ENCODE results near the gene ISOC1.
A peak's percentile ranks its signal among the peaks of the same experiment; 100 is the strongest.

Gene ISOC1

GRCh38 chr5:129069292-129069691 is 25.3 kb upstream of the ISOC1 start:
- H3K9ac ChIP-seq (ENCODE audit: low read depth, low read length), result no peak overlapping the region
- no peaks in the 10 kb centered on the region for H3K4me1 ChIP-seq (ENCODE audit: insufficient read depth, low read length)
- no CpG with 5 or more reads among the region's 2 CpGs for WGBS

GRCh38 chr5:129073111-129073510 is 21.4 kb upstream of the ISOC1 start:
- H3K27ac ChIP-seq (ENCODE audit: low read depth, low read length), result no peak overlapping the region
- WGBS, result 88% methylated on average over 2 of the region's 3 CpGs
- H3K4me3 ChIP-seq (ENCODE audit: low read length), result no peak overlapping the region
- no peaks in the 10 kb centered on the region for H3K27me3 ChIP-seq (ENCODE audit: insufficient read depth, low read length)
- no peaks in the 10 kb centered on the region for H3K9me3 ChIP-seq (ENCODE audit: insufficient read depth, low read depth, low read length)
- H3K36me3 ChIP-seq (ENCODE audit: insufficient read depth, low read length), result no peaks in the 10 kb centered on the region
- no peak overlapping the region for H3K9ac ChIP-seq (ENCODE audit: low read depth, low read length)
- no peaks in the 10 kb centered on the region for H3K4me1 ChIP-seq (ENCODE audit: insufficient read depth, low read length)

More at GRCh38 chr5:129069292-129069691, 25.3 kb upstream of the ISOC1 start:
- Histone ChIP-seq H3K27ac (ENCODE audit: low read depth, low read length) (no peak overlapping the region), H3K4me3 (ENCODE audit: low read length) (no peak overlapping the region), H3K27me3 (ENCODE audit: insufficient read depth, low read length) (no peaks in the 10 kb centered on the region), H3K9me3 (ENCODE audit: insufficient read depth, low read depth, low read length) (no peaks in the 10 kb centered on the region), H3K36me3 (ENCODE audit: insufficient read depth, low read length) (no peaks in the 10 kb centered on the region)

GRCh38 chr5:129074903-129075302 is 19.6 kb upstream of the ISOC1 start:
- H3K4me3 ChIP-seq (ENCODE audit: low read length), result no peak overlapping the region
- 91% methylated on average over 2 of the region's 4 CpGs for WGBS
- H3K27me3 ChIP-seq (ENCODE audit: insufficient read depth, low read length), result no peaks in the 10 kb centered on the region
- H3K36me3 ChIP-seq (ENCODE audit: insufficient read depth, low read length), result no peaks in the 10 kb centered on the region
- H3K9me3 ChIP-seq (ENCODE audit: insufficient read depth, low read depth, low read length), result no peaks in the 10 kb centered on the region
- no peak overlapping the region for H3K9ac ChIP-seq (ENCODE audit: low read depth, low read length)
- H3K4me1 ChIP-seq (ENCODE audit: insufficient read depth, low read length), result no peaks in the 10 kb centered on the region
- no peak overlapping the region for H3K27ac ChIP-seq (ENCODE audit: low read depth, low read length)

GRCh38 chr5:129077433-129078075 is 17.0 kb upstream of the ISOC1 start:
- 97% methylated on average over 3 of the region's 3 CpGs for WGBS
- Histone ChIP-seq H3K36me3 (ENCODE audit: insufficient read depth, low read length) (no peaks in the 10 kb centered on the region), H3K4me3 (ENCODE audit: low read length) (no peak overlapping the region), H3K27ac (ENCODE audit: low read depth, low read length) (no peak overlapping the region), H3K4me1 (ENCODE audit: insufficient read depth, low read length) (no peaks in the 10 kb centered on the region), H3K27me3 (ENCODE audit: insufficient read depth, low read length) (no peaks in the 10 kb centered on the region), H3K9ac (ENCODE audit: low read depth, low read length) (no peak overlapping the region), H3K9me3 (ENCODE audit: insufficient read depth, low read depth, low read length) (no peaks in the 10 kb centered on the region)

GRCh38 chr5:129078247-129078646 is 16.3 kb upstream of the ISOC1 start:
- Histone ChIP-seq H3K27me3 (ENCODE audit: insufficient read depth, low read length) (no peaks in the 10 kb centered on the region), H3K4me3 (ENCODE audit: low read length) (no peak overlapping the region), H3K27ac (ENCODE audit: low read depth, low read length) (no peak overlapping the region), H3K9ac (ENCODE audit: low read depth, low read length) (no peak overlapping the region), H3K4me1 (ENCODE audit: insufficient read depth, low read length) (no peaks in the 10 kb centered on the region), H3K9me3 (ENCODE audit: insufficient read depth, low read depth, low read length) (no peaks in the 10 kb centered on the region), H3K36me3 (ENCODE audit: insufficient read depth, low read length) (no peaks in the 10 kb centered on the region)
- 100% methylated on average over 1 of the region's 1 CpG for WGBS

- Histone ChIP-seq H3K27ac (ENCODE audit: low read depth, low read length) (no peak overlapping the region), H3K27me3 (ENCODE audit: insufficient read depth, low read length) (no peaks in the 10 kb centered on the region), H3K4me1 (ENCODE audit: insufficient read depth, low read length) (no peaks in the 10 kb centered on the region), H3K36me3 (ENCODE audit: insufficient read depth, low read length) (no peaks in the 10 kb centered on the region), H3K9me3 (ENCODE audit: insufficient read depth, low read depth, low read length) (no peaks in the 10 kb centered on the region), H3K9ac (ENCODE audit: low read depth, low read length) (no peak overlapping the region), H3K4me3 (ENCODE audit: low read length) (no peak overlapping the region)
- 62% methylated on average over 3 of the region's 3 CpGs for WGBS
Measured at GRCh38 chr5:129078660-129079059, 15.9 kb upstream of the ISOC1 start.

GRCh38 chr5:129079496-129079895 is 15.1 kb upstream of the ISOC1 start:
- no peak overlapping the region for H3K9ac ChIP-seq (ENCODE audit: low read depth, low read length)
- H3K27me3 ChIP-seq (ENCODE audit: insufficient read depth, low read length), result no peaks in the 10 kb centered on the region
- H3K4me1 ChIP-seq (ENCODE audit: insufficient read depth, low read length), result no peaks in the 10 kb centered on the region
- H3K9me3 ChIP-seq (ENCODE audit: insufficient read depth, low read depth, low read length), result no peaks in the 10 kb centered on the region
- no peak overlapping the region for H3K27ac ChIP-seq (ENCODE audit: low read depth, low read length)
- H3K36me3 ChIP-seq (ENCODE audit: insufficient read depth, low read length), result no peaks in the 10 kb centered on the region
- H3K4me3 ChIP-seq (ENCODE audit: low read length), result no peak overlapping the region

- Histone ChIP-seq H3K36me3 (ENCODE audit: insufficient read depth, low read length) (no peaks in the 10 kb centered on the region), H3K27me3 (ENCODE audit: insufficient read depth, low read length) (no peaks in the 10 kb centered on the region), H3K4me1 (ENCODE audit: insufficient read depth, low read length) (no peaks in the 10 kb centered on the region), H3K9ac (ENCODE audit: low read depth, low read length) (no peak overlapping the region), H3K27ac (ENCODE audit: low read depth, low read length) (no peak overlapping the region), H3K9me3 (ENCODE audit: insufficient read depth, low read depth, low read length) (no peaks in the 10 kb centered on the region), H3K4me3 (ENCODE audit: low read length) (no peak overlapping the region)
- 98% methylated on average over 6 of the region's 7 CpGs for WGBS
Measured at GRCh38 chr5:129080766-129081165, 13.8 kb upstream of the ISOC1 start.

- Histone ChIP-seq H3K36me3 (ENCODE audit: insufficient read depth, low read length) (no peaks in the 10 kb centered on the region), H3K27me3 (ENCODE audit: insufficient read depth, low read length) (no peaks in the 10 kb centered on the region), H3K9ac (ENCODE audit: low read depth, low read length) (no peak overlapping the region), H3K9me3 (ENCODE audit: insufficient read depth, low read depth, low read length) (no peaks in the 10 kb centered on the region), H3K27ac (ENCODE audit: low read depth, low read length) (no peak overlapping the region), H3K4me1 (ENCODE audit: insufficient read depth, low read length) (no peaks in the 10 kb centered on the region), H3K4me3 (ENCODE audit: low read length) (no peak overlapping the region)
- 94% methylated on average over 6 of the region's 6 CpGs for WGBS
Measured at GRCh38 chr5:129082225-129083136, 12.1 kb upstream of the ISOC1 start.

GRCh38 chr5:129094924-129095899 is 663 bp downstream of the ISOC1 start:
- Histone ChIP-seq H3K9me3 (ENCODE audit: insufficient read depth, low read depth, low read length) (no peaks in the 10 kb centered on the region), H3K9ac (ENCODE audit: low read depth, low read length) (peak overlapping the region; percentile 81), H3K27ac (ENCODE audit: low read depth, low read length) (peak overlapping the region; percentile 12; the same call in 1 of the 2 replicates), H3K4me3 (ENCODE audit: low read length) (peak overlapping the region; percentile 95), H3K4me1 (ENCODE audit: insufficient read depth, low read length) (peaks cover 18% of the 10 kb centered on the region), H3K27me3 (ENCODE audit: insufficient read depth, low read length) (peaks cover 58% of the 10 kb centered on the region), H3K36me3 (ENCODE audit: insufficient read depth, low read length) (no peaks in the 10 kb centered on the region)
- 3% methylated on average over 61 of the region's 61 CpGs for WGBS

All from HUES64 (cell line).